Ectodermal cell (in vitro differentiated cells): ENCODE data around the gene RBM33.
A peak's percentile ranks its signal among the peaks of the same experiment; 100 is the strongest.

Experiments used
- H3K27ac ChIP-seq: 2 replicates; pipeline ENCODE4 v1.7.0; 2013; ENCODE audit warnings: mild to moderate bottlenecking, low read depth, low read length; ENCODE audit not compliant: insufficient read depth, poor library complexity, severe bottlenecking
- H3K27me3 ChIP-seq: 2 replicates; pipeline ENCODE4 v1.7.0; 2013; ENCODE audit warnings: mild to moderate bottlenecking, low read length; ENCODE audit not compliant: insufficient read depth, control insufficient read depth, poor library complexity, severe bottlenecking
- H3K36me3 ChIP-seq: one replicate; pipeline ENCODE4 v1.7.0; 2013; ENCODE audit warnings: low read length; ENCODE audit not compliant: control insufficient read depth, insufficient read depth
- H3K4me1 ChIP-seq: one replicate; pipeline ENCODE4 v1.7.0; 2013; ENCODE audit warnings: low read length; ENCODE audit not compliant: control insufficient read depth, insufficient read depth
- H3K4me3 ChIP-seq: 2 replicates; pipeline ENCODE4 v1.7.0; 2013; ENCODE audit warnings: low read depth, low read length, control low read depth; ENCODE audit not compliant: insufficient read depth
- H3K9me3 ChIP-seq: 2 replicates; pipeline ENCODE4 v1.7.0; 2013; ENCODE audit warnings: mild to moderate bottlenecking, low read length, moderate library complexity; ENCODE audit not compliant: control insufficient read depth
- WGBS, 2 experiments: methylation state at CpG; one replicate each; pipeline ENCODE4 v1.1.7; 2013; ENCODE audit warnings: missing lambda C conversion rate in 2 of 2; 5-methylcytosine and 5-hydroxymethylcytosine counted together

The RBM33 gene

GRCh38 chr7:155705623-155706360, 61.3 kb downstream of the RBM33 start:
- Histone ChIP-seq H3K4me3 (no peak overlapping the region), H3K27me3 (no peaks in the 10 kb centered on the region), H3K9me3 (no peaks in the 10 kb centered on the region), H3K4me1 (no peaks in the 10 kb centered on the region), H3K27ac (no peak overlapping the region), H3K36me3 (peaks cover 38% of the 10 kb centered on the region)
- 93 to 95% methylated on average over 16 of the region's 16 CpGs for WGBS, 2 experiments

- Histone ChIP-seq H3K27ac (no peak overlapping the region), H3K4me1 (no peaks in the 10 kb centered on the region), H3K27me3 (no peaks in the 10 kb centered on the region), H3K36me3 (peaks cover 33% of the 10 kb centered on the region), H3K9me3 (no peaks in the 10 kb centered on the region), H3K4me3 (no peak overlapping the region)
- WGBS, 2 experiments = 92 to 97% methylated on average over 10 of the region's 10 CpGs
Measured at GRCh38 chr7:155706376-155706775, 61.9 kb downstream of the RBM33 start.

- Histone ChIP-seq H3K36me3 (peaks cover 35% of the 10 kb centered on the region), H3K27ac (no peak overlapping the region), H3K4me3 (no peak overlapping the region), H3K4me1 (no peaks in the 10 kb centered on the region), H3K9me3 (no peaks in the 10 kb centered on the region), H3K27me3 (no peaks in the 10 kb centered on the region)
Measured at GRCh38 chr7:155709453-155709852, 65.0 kb downstream of the RBM33 start.

- Histone ChIP-seq H3K27ac (no peak overlapping the region), H3K36me3 (peaks cover 35% of the 10 kb centered on the region), H3K4me3 (no peak overlapping the region), H3K27me3 (no peaks in the 10 kb centered on the region), H3K9me3 (no peaks in the 10 kb centered on the region), H3K4me1 (no peaks in the 10 kb centered on the region)
- WGBS, 2 experiments = 94 to 96% methylated on average over 6 of the region's 6 CpGs
Measured at GRCh38 chr7:155710031-155710430, 65.6 kb downstream of the RBM33 start.

GRCh38 chr7:155710530-155710929, 66.1 kb downstream of the RBM33 start:
- no peaks in the 10 kb centered on the region for H3K9me3 ChIP-seq
- WGBS, 2 experiments = 86 to 94% methylated on average over 1 of the region's 1 CpG
- no peaks in the 10 kb centered on the region for H3K27me3 ChIP-seq
- H3K4me1 ChIP-seq = no peaks in the 10 kb centered on the region
- H3K4me3 ChIP-seq = no peak overlapping the region
- peaks cover 35% of the 10 kb centered on the region for H3K36me3 ChIP-seq
- no peak overlapping the region for H3K27ac ChIP-seq

- 93 to 96% methylated on average over 16 of the region's 16 CpGs for WGBS, 2 experiments
- no peaks in the 10 kb centered on the region for H3K9me3 ChIP-seq
- H3K4me1 ChIP-seq = no peaks in the 10 kb centered on the region
- H3K27me3 ChIP-seq = no peaks in the 10 kb centered on the region
- no peak overlapping the region for H3K27ac ChIP-seq
- H3K4me3 ChIP-seq = no peak overlapping the region
- peaks cover 33% of the 10 kb centered on the region for H3K36me3 ChIP-seq
Measured at GRCh38 chr7:155711081-155711480, 66.6 kb downstream of the RBM33 start.

GRCh38 chr7:155713384-155713783, 68.9 kb downstream of the RBM33 start:
- no peak overlapping the region for H3K4me3 ChIP-seq
- no peak overlapping the region for H3K27ac ChIP-seq
- H3K9me3 ChIP-seq = no peaks in the 10 kb centered on the region
- H3K4me1 ChIP-seq = no peaks in the 10 kb centered on the region
- H3K36me3 ChIP-seq = peaks cover 19% of the 10 kb centered on the region
- 94 to 96% methylated on average over 10 of the region's 10 CpGs for WGBS, 2 experiments
- no peaks in the 10 kb centered on the region for H3K27me3 ChIP-seq

- Histone ChIP-seq H3K4me1 (no peaks in the 10 kb centered on the region), H3K27me3 (no peaks in the 10 kb centered on the region), H3K36me3 (peaks cover 21% of the 10 kb centered on the region), H3K4me3 (no peak overlapping the region), H3K9me3 (no peaks in the 10 kb centered on the region), H3K27ac (no peak overlapping the region)
- WGBS, 2 experiments = 93 to 94% methylated on average over 6 of the region's 6 CpGs
Measured at GRCh38 chr7:155714702-155715101, 70.2 kb downstream of the RBM33 start.

GRCh38 chr7:155715111-155715805, 70.8 kb downstream of the RBM33 start:
- H3K4me3 ChIP-seq = no peak overlapping the region
- H3K27me3 ChIP-seq = no peaks in the 10 kb centered on the region
- H3K4me1 ChIP-seq = no peaks in the 10 kb centered on the region
- peaks cover 20% of the 10 kb centered on the region for H3K36me3 ChIP-seq
- H3K9me3 ChIP-seq = no peaks in the 10 kb centered on the region
- WGBS, 2 experiments = 94 to 97% methylated on average over 10 to 11 of the region's 11 CpGs
- peak overlapping the region; percentile 12 for H3K27ac ChIP-seq

GRCh38 chr7:155717010-155717744, 72.7 kb downstream of the RBM33 start:
- H3K4me3 ChIP-seq = no peak overlapping the region
- no peak overlapping the region for H3K27ac ChIP-seq
- no peaks in the 10 kb centered on the region for H3K27me3 ChIP-seq
- no peaks in the 10 kb centered on the region for H3K4me1 ChIP-seq
- WGBS, 2 experiments = 91 to 93% methylated on average over 12 of the region's 12 CpGs
- peaks cover 16% of the 10 kb centered on the region for H3K36me3 ChIP-seq
- no peaks in the 10 kb centered on the region for H3K9me3 ChIP-seq
